NOMO-1 treated with DMSO at 0.1 percent for 48 hours (cell line): Measurements from ENCODE around the gene GFOD1.

Source experiments
- DNase-seq: peaks from one replicate; lab custom pipeline; 2025; ENCODE audit not compliant: unreplicated experiment; lab: John Stamatoyannopoulos, UW

The GFOD1 gene

GRCh38 chr6:13360671-13361540 is 126.5 kb downstream of the GFOD1 start:
- peak; percentile 22 for DNase-seq

GRCh38 chr6:13359287-13359686 is 128.1 kb downstream of the GFOD1 start:
- DNase-seq = no peak

GRCh38 chr6:13358511-13358910 is 128.9 kb downstream of the GFOD1 start:
- DNase-seq = no peak

- no peak for DNase-seq
Measured at GRCh38 chr6:13357551-13358075, 129.8 kb downstream of the GFOD1 start.

- peak; percentile 78 for DNase-seq
Measured at GRCh38 chr6:13355999-13356785, 131.2 kb downstream of the GFOD1 start.

GRCh38 chr6:13355043-13355945 is 132.1 kb downstream of the GFOD1 start:
- DNase-seq = peak; percentile 26

DNA sequence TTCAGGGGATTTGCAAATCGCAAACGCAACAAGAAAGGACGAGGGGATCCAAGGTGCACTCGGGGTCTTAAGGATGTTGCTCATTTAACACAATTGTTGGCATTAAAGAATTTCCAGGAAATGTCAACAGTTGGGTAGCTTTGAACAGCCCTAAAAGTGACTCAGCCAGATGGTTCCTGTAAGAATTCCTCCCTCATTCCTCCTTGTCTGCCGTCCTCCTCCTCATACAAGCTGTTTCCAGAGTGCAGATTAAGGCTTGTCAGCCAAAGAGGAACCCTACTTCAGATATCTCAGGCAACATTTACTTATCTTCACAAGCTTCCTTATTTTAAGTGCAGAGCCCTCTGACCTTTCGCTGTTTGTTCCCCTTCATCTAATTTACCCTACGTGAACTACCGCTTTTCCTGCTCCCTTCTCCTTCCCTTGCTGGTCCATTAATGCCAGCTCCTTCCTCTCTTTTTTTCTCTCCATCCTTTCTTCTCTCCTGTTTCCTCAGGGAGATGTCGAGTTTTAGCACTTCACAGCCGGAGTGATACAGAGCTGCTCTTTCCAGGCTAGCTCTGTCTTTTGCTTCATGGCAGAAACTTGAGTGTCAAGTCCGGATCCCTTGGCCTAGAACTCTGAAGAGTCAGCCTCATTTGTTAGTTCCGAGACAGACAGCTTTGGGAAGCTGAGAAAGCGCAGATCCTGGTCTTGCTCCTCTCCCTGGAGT is 132.9 kb downstream of the GFOD1 start:
- peak; percentile 93 for DNase-seq

DNA sequence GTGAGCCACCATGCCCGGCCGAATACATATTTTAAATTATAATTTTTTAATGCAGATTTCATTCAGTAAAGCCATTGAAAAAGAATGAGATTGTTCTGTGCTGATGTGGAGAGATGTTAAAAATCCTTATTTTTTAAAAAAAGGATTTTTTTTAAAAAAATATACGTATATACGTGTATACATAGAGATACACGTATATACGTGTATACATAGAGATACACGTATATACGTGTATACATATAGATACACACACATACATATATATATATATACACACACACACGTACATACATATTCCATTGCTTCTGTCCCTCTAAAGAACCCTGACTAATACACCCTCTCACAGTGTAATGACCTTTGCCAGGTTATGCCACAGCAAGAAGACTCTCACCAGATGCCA is 135.2 kb downstream of the GFOD1 start:
- DNase-seq = no peak

DNA sequence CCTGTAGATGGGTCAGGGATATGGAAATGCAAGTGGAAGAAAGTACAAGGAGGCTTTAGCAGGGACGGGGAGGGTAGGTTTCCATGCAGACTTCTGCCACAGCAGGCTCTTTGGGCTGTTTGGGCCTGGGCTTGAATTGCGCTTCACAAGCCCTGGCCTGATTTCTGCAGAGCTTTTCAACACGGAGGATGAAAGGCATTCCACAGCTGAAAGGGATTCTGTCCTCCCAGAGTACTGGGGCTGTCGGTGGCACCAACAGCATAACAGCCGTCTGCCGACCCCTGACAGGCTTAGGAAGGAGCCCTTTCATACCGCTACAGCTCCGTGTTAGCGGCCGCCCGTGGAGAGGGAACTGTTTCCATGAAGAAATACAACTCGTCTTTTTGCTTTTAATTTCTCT is 136.1 kb downstream of the GFOD1 start:
- no peak for DNase-seq

DNA sequence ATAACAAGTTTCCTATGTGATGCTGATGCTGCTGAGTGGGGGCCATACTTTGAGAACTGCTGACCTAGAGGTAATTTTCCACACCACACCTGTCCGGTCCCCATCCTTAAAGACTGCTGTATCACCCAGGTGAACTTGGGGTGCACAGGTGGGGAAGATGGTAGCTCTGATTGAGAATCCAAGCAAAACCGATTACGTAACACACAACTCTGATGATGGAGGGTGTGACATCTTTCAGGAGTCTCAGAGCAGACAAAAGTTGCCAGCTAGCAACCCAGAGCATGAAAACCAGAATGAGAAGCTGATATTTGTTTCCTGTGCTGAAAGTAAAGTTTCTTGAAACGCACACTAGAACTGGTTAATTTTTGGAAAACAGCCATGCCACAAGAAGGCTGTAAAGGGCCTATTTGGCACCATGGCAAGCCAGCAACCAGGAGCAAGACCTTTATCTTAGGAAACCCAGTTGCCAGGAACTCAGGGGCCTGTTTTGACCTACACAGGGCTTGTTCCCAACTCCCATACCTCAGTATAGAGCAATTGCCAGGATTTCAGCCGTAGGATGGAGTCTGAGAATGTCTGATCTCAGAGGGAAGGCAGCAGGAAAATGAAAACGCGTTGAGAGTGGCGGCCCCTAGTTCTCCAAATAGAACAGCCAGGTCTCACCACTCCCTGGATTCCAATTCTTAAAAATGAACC is 137.4 kb downstream of the GFOD1 start:
- no peak for DNase-seq

DNA sequence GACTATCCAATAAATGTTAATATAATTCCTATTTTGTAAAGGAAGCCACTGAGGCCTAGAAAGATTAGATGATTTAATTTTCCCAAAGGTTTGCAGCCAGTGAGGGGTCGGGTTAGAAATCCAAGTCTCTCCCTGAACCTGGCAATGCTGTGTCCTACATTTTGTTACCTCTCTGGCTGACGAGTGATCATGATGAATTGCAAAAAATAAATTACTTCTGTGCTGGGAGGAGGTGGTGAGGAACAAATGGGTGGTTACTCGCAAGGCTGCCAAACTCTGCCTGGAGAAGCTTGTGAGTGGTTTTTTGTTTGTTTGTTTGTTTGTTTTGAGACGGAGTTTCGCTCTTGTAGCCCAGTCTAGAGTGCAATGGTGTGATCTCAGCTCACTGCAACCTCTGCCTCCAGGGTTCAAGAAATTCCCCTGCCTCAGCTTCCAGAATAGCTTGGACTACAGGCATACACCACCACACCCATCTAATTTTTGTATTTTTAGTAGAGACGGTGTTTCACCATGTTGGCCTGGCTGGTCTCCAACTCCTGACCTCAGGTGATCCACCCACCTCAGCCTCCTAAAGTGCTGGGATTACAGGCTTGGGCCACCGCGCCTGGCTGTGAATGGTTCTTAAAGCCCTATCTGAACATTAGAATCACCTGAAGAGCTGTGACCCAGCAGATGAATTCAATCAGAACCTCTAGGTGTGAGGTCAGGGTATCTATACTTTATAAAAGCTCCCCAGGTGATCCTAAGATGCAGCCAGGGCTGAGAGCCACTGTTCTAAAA is 138.9 kb downstream of the GFOD1 start:
- no peak for DNase-seq

GRCh38 chr6:13346245-13346644 is 141.2 kb downstream of the GFOD1 start:
- DNase-seq = no peak

GRCh38 chr6:13342414-13343019 is 144.9 kb downstream of the GFOD1 start:
- DNase-seq = no peak

GRCh38 chr6:13339863-13340630 is 147.4 kb downstream of the GFOD1 start:
- DNase-seq = peak; percentile 9

GRCh38 chr6:13338038-13338437 is 149.4 kb downstream of the GFOD1 start:
- peak; percentile 93 for DNase-seq

DNA sequence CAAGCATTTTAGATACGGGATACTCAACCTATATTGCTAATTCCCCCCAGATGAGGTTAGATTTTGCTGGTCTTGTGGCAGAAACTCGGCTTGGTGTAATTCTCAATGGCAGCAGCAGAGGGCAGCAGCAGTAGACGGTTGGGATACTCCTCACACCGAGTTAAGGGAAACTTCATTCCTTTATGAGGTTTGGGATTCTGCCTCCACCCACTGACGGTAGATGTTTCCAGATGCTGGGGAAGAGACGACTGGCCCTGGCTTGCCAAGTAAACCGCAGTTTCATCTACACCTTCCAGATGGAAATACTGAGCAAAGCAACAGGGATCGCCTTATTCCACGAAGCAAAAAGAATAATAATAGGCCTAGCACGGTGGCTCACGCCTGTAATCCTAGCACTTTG is 150.8 kb downstream of the GFOD1 start:
- DNase-seq = peak; percentile 59

- DNase-seq = no peak
Measured at GRCh38 chr6:13334953-13335352, 152.4 kb downstream of the GFOD1 start.

GRCh38 chr6:13332349-13332706 is 155.1 kb downstream of the GFOD1 start:
- DNase-seq = no peak
